GM19324 (cell line): Measurements from ENCODE around the gene VWA5A.
A peak's percentile ranks its signal among the peaks of the same experiment; 100 is the strongest.
"Not testable (repeated sequence)": the region's sequence is repeated elsewhere in the genome, so short reads cannot be mapped to it uniquely, and the experiment has no call there.

Source experiments
- ATAC-seq: cut with Tn5 transposase; IDR thresholded peaks from one replicate; pipeline ENCODE4 v1.9.1; 2021; ENCODE audit warnings: mild to moderate bottlenecking, moderate library complexity; ENCODE audit not compliant: unreplicated experiment, low FRiP score

VWA5A gene

GRCh38 chr11:124093330-124093729 is 21.9 kb upstream of the VWA5A start:
- ATAC-seq, result no peak

GRCh38 chr11:124094731-124095130 is 20.5 kb upstream of the VWA5A start:
- ATAC-seq, result no peak

- ATAC-seq, result no peak
These were observed 18.9 kb upstream of the VWA5A start for GRCh38 chr11:124096364-124096763.

DNA sequence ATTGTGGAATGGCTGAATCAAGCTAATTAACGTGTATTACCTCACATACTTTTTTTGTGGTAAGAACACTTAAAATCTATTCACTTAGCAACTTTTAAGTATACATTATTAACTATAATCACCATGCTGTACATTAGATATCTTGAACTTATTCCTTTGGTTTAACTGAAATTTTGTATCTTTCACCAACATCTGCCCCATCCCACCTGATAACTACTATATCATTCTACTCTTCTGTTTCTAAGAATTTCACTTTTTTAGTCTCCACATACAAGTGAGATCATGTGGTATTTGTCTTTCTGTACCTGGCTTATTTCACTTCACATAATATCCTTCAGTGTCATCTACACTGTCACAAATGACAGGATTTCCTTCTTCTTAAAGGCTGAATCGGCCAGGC is 17.1 kb upstream of the VWA5A start:
- ATAC-seq, result no peak

DNA sequence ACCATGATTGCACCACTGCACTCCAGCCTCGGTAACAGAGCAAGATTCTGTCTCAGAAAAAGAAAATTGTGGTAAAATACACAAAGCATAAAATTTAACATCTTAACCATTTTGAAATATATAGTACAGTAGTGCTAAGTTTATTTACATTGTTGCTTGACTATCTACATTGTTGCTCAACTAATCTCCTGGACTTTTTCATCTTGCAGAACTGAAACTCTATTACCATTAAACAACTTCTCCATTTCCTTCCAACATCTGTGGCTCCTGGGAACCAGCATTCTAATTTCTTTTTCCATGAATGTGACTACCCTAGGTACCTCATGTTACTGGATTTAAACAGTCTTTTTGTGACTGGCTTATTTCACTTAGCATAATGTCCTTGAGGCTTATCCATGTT is 13.5 kb upstream of the VWA5A start:
- no peak for ATAC-seq

- ATAC-seq, result peak; percentile 53
These were observed 7.1 kb upstream of the VWA5A start for GRCh38 chr11:124108156-124108555.

DNA sequence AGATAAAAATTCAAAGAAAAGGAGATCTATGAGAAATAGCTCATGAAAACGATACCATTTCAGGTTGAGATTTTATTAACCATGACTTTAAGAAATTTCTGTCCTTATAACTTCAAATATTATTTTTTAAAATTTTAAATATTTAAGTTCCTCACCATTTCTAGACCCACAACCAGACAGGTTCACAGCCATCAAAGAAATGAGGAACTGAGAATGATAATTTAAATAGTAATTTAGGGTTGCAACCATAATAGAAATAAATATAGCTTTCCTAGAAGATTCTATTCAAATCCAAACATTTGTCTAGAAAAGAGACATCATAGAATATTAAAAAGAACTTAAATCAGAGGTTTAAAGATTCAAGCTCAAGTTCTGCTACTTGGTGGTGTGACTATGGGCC is 5.9 kb upstream of the VWA5A start:
- no peak for ATAC-seq

- ATAC-seq, result no peak
These were observed 5.0 kb upstream of the VWA5A start for GRCh38 chr11:124110201-124110600.

DNA sequence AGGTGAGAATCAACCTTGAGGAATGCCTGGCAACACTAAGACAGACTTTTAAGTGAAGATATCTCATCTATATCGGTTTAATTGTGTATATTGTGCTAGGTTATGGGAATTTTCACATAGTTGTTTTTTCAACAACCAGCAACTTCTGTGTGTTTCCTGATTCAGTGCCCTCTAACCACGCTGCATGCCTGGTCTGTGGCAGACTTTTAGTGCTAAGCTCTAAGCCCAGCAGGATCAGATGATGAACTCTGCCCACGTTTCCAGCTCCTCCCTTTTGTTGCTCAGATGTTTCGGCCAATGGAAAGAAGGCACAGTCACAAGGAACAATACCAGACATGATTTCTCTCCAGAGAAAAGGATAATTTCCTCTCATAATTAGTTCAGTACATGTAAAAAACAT is 1.4 kb upstream of the VWA5A start:
- ATAC-seq, result no peak

GRCh38 chr11:124115782-124116616 is 749 bp downstream of the VWA5A start:
- ATAC-seq, result peak; percentile 39

DNA sequence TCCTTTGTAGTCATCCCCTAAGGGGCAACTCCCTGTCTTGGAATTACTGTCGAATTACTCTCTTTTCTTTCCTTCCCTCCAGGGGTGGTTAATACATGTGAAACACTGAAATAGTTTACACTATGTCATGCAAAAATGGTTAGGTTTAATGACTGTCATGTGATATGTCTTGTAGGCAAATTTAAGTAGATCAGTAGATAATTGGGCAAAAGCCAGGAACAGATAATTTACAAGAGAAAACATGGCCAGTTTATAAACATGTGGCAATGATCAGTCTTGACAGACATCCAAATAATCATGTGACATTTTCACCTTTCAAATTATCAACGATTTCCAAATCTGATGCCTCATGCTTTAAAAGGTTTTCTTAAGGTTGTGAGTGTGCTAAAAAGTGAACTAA is 3.9 kb downstream of the VWA5A start:
- no peak for ATAC-seq

DNA sequence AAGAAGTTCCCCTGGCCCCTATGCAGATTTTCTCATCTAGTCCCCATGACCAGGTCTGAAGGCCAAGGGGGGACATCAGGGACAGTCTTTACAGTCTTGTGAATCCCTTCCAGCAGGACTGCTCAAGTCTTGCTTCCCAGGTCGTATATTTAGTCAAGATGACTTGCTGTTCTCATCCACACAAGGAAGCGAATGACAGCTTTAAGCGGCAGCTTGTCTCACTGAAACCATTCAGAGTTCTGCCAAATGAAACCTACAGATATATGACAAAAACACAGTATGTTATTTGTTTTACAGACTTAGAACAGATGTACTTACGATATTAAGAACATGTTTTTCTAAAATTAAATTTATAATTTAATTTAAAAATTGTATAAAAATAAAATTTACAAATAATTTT is 5.6 kb downstream of the VWA5A start:
- no peak for ATAC-seq

- ATAC-seq, result no peak
These were observed 6.9 kb downstream of the VWA5A start for GRCh38 chr11:124122123-124122522.

GRCh38 chr11:124123622-124124021 is 8.4 kb downstream of the VWA5A start:
- ATAC-seq, result no peak

DNA sequence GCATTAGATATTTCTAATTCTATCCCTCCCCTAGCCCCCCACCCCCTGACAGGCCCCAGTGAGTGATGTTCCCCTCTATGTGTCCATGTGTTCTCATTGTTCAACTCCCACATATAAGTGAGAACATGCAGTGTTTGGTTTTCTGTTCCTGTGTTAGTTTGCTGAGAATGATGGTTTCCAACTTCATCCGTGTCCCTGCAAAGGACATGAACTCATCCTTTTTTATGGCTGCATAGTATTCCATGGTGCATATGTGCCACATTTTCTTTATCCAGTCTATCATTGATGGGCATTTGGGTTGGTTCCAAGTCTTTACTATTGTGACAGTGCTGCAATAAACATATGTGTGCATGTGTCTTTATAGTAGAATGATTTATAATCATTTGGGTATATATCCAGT is 11.9 kb downstream of the VWA5A start:
- ATAC-seq, result not testable (repeated sequence)

- ATAC-seq, result no peak
These were observed 27.8 kb downstream of the VWA5A start for GRCh38 chr11:124143034-124143433.

- no peak for ATAC-seq
These were observed 32.7 kb downstream of the VWA5A start for GRCh38 chr11:124147951-124148350.

GRCh38 chr11:124150684-124151083 is 35.4 kb downstream of the VWA5A start:
- ATAC-seq, result no peak

DNA sequence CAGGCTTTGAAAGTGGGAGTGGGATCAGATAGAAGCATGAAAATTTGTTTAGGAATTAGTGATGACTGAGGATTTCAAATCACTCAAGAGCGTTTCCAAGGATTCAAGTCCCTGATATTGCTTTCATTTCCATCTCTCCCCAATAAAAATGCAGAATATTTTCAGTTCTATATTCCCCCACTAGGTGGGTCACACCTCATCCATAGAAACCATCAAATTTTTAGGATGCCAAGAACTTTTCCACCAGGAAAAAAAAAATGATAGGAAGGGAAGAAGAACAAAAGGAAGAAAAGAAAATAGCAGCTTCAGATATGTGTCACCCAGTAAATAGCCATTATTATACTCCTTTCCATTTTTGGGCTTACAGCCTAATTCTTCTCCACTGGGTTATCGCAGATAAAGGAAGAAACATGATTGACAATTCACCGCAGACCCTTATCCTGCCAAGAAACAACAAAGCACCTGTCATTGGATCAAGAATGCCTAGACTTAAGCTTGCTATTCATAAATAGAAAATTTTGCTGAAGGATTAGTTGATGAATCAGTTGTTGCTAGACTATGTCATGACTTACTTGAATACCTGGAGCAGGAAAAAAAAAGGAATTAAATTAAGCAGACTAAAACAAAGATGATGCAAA is 37.6 kb downstream of the VWA5A start:
- no peak for ATAC-seq

DNA sequence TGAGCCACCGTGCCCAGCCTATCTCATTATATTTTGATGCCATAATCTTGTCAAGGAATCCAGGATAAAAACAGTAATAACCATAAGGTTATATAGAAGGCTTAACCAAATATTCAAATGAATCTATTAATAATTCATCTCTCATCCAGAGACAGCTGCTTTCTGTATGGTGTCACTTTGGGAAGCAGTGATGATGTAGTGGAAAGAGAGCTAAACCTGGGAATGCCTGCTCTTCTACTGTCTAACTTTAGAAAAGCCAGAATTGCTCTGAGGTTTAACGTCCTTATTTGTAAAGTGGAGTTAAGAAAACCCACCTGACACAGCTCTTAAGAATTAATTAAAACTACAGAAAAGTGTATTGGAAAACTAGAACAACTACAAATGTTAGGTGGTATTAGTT is 38.6 kb downstream of the VWA5A start:
- no peak for ATAC-seq

- ATAC-seq, result no peak
These were observed 44.2 kb downstream of the VWA5A start for GRCh38 chr11:124159481-124159880.

DNA sequence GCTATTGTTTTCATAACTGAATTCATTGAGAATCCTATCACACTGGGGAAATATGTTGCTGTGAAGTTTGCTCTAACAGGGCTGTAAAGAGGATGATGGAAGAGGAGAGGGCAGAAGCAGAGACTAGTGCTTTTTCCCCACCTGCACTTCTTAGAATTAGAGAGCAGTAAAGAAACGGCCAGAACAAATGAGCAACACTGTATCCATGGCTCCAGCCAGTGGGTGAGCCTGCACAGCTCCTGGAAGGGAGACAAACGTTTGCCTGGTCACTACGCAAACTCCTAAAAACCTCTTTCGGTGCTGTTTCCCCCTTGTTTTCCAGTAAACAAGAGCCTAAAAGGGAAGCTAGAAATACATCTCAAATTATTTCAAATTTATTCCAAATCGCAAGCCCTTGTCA is 45.7 kb downstream of the VWA5A start:
- no peak for ATAC-seq
